ENCODE results near the gene WDTC1. TPM values are rescaled to one million over a fixed set of nuclear protein-coding genes. Genes with fewer than 3 reads are reported as not detected.

Gene WDTC1
- total RNA-seq, 5 donors from 2014 or later (not counting 1 experiment from before 2014, with no cell fraction given), result 39.4 to 55.9 (median 50.7) TPM

- H3K4me3 ChIP-seq (ENCODE audit: control insufficient read depth in 1 of 2, extremely low read depth in 1 of 2, low read length in 1 of 2), result no peak overlapping the region
- Mint-ChIP-seq H3K4me1 (peaks cover 19 to 22% (median 20%) of the 10 kb centered on the region in 3 donors), H3K36me3 (peaks cover under 1% of the 10 kb centered on the region), H3K9me3 (no peaks in the 10 kb centered on the region), H3K27me3 (peaks cover 3 to 12% of the 10 kb centered on the region in 2 donors), H3K4me3 (no peak overlapping the region), H3K27ac (no peak overlapping the region)
- H3K4me1 ChIP-seq (ENCODE audit: control insufficient read depth in 1 of 2, extremely low read depth in 1 of 2, insufficient read depth in 2 of 2, low read length in 2 of 2), result peaks cover 6 to 18% of the 10 kb centered on the region in 2 experiments
- H3K9me3 ChIP-seq, result no peaks in the 10 kb centered on the region
- DNase-seq, result no peak
- peaks cover 0 to 5% of the 10 kb centered on the region in 2 experiments for H3K27me3 ChIP-seq (replicated peaks in 1 of 2; ENCODE audit: control insufficient read depth in 2 of 2, extremely low read depth in 1 of 2, insufficient read depth in 2 of 2, low read length in 1 of 2)
- no peaks in the 10 kb centered on the region for H3K36me3 ChIP-seq (ENCODE audit: control insufficient read depth in 2 of 2, extremely low read depth in 1 of 2, insufficient read depth in 1 of 2, low read length in 1 of 2)
- ChIA-PET CTCF (interaction anchor here (0.7 to 0.8 kb wide), 3 partner anchors 41 to 1393 kb away, joined by 3 to 10 read pairs (median 7); no protein-coding TSS in a partner anchor), POLR2A (interaction anchor here in 1 of 2 donors (0.6 kb wide), 1 partner anchor 20 kb away, joined by 11 read pairs; no protein-coding TSS in a partner anchor)
- no peak overlapping the region for H3K27ac ChIP-seq (ENCODE audit: low read length)
- ATAC-seq (replicated peaks in 1 of 4), result no peak
- no CpG with 5 or more reads among the region's 1 CpG for WGBS (ENCODE audit: insufficient coverage)
These were observed 84.2 kb downstream of the WDTC1 start for GRCh38 chr1:27318596-27318995.

GRCh38 chr1:27321813-27322568 is 87.6 kb downstream of the WDTC1 start, which contains the start of gene TMEM222:
Gene TMEM222, plus strand, starts transcription at chr1:27322163. Its CDS starts 35 bp downstream, at chr1:27322198.
- CTCF ChIA-PET, result interaction anchor here in 1 of 2 donors (1.5 kb wide), 1 partner anchor 11 kb away, joined by 5 read pairs; no protein-coding TSS in a partner anchor
- peak within 1 kb of the TSS; percentile 87 to 96 for H3K4me3 ChIP-seq (ENCODE audit: control insufficient read depth in 1 of 2, extremely low read depth in 1 of 2, low read length in 1 of 2)
- no peaks in the 10 kb centered on the region for H3K9me3 Mint-ChIP-seq
- H3K4me1 ChIP-seq (ENCODE audit: control insufficient read depth in 1 of 2, extremely low read depth in 1 of 2, insufficient read depth in 2 of 2, low read length in 2 of 2), result peaks cover 9 to 41% of the 10 kb centered on the region in 2 experiments
- H3K9me3 ChIP-seq, result no peaks in the 10 kb centered on the region
- peak within 1 kb of the TSS; percentile 91 to 95 (median 92) for H3K4me3 Mint-ChIP-seq
- H3K4me1 Mint-ChIP-seq, result peaks cover 53 to 56% (median 53%) of the 10 kb centered on the region in 3 donors
- H3K27me3 Mint-ChIP-seq, result peaks cover 3 to 12% of the 10 kb centered on the region in 2 donors
- DNase-seq, result peak; percentile 93 to 98 (median 97)
- peaks cover 22% of the 10 kb centered on the region for H3K36me3 Mint-ChIP-seq
- peak within 1 kb of the TSS; percentile 76 for H3K27ac ChIP-seq (ENCODE audit: low read length)
- WGBS (ENCODE audit: insufficient coverage), result 0% methylated on average over 64 of the region's 67 CpGs
- H3K36me3 ChIP-seq (ENCODE audit: control insufficient read depth in 2 of 2, extremely low read depth in 1 of 2, insufficient read depth in 1 of 2, low read length in 1 of 2), result peaks cover 3 to 25% of the 10 kb centered on the region in 2 donors
- peaks cover 0 to 5% of the 10 kb centered on the region in 2 experiments for H3K27me3 ChIP-seq (replicated peaks in 1 of 2; ENCODE audit: control insufficient read depth in 2 of 2, extremely low read depth in 1 of 2, insufficient read depth in 2 of 2, low read length in 1 of 2)
- POLR2A ChIA-PET, result no interaction called here
- peak; percentile 97 for ATAC-seq (replicated peaks in 1 of 4)
- peak within 1 kb of the TSS; percentile 93 to 95 for H3K27ac Mint-ChIP-seq

- H3K4me3 ChIP-seq (ENCODE audit: control insufficient read depth in 1 of 2, extremely low read depth in 1 of 2, low read length in 1 of 2), result peak overlapping the region; percentile 87 to 96
- DNase-seq, result no peak
- H3K4me1 Mint-ChIP-seq, result peaks cover 56 to 59% (median 56%) of the 10 kb centered on the region in 3 donors
- peaks cover 24% of the 10 kb centered on the region for H3K36me3 Mint-ChIP-seq
- no peaks in the 10 kb centered on the region for H3K9me3 Mint-ChIP-seq
- H3K27ac ChIP-seq (ENCODE audit: low read length), result peak overlapping the region; percentile 76
- H3K36me3 ChIP-seq (ENCODE audit: control insufficient read depth in 2 of 2, extremely low read depth in 1 of 2, insufficient read depth in 1 of 2, low read length in 1 of 2), result peaks cover 3 to 30% of the 10 kb centered on the region in 2 donors
- ATAC-seq (replicated peaks in 1 of 4), result no peak
- H3K27me3 ChIP-seq (replicated peaks in 1 of 2; ENCODE audit: control insufficient read depth in 2 of 2, extremely low read depth in 1 of 2, insufficient read depth in 2 of 2, low read length in 1 of 2), result peaks cover 0 to 5% of the 10 kb centered on the region in 2 experiments
- ChIA-PET POLR2A (no interaction called here), CTCF (interaction anchor here (0.7 to 1.5 kb wide), 6 partner anchors 9 to 340 kb away, joined by 3 to 5 read pairs (median 4); no protein-coding TSS in a partner anchor)
- H3K9me3 ChIP-seq, result no peaks in the 10 kb centered on the region
- H3K4me1 ChIP-seq (ENCODE audit: control insufficient read depth in 1 of 2, extremely low read depth in 1 of 2, insufficient read depth in 2 of 2, low read length in 2 of 2), result peaks cover 9 to 48% of the 10 kb centered on the region in 2 experiments
- peaks cover 3 to 12% of the 10 kb centered on the region in 2 donors for H3K27me3 Mint-ChIP-seq
- peak overlapping the region; percentile 93 to 95 for H3K27ac Mint-ChIP-seq
- 0% methylated on average over 1 of the region's 10 CpGs for WGBS (ENCODE audit: insufficient coverage)
- peak overlapping the region; percentile 91 to 95 (median 92) for H3K4me3 Mint-ChIP-seq
These were observed 88.3 kb downstream of the WDTC1 start for GRCh38 chr1:27322569-27323240.

- Mint-ChIP-seq H3K4me3 (no peak overlapping the region), H3K36me3 (peaks cover 24% of the 10 kb centered on the region), H3K4me1 (peaks cover 73 to 77% (median 73%) of the 10 kb centered on the region in 3 donors), H3K9me3 (no peaks in the 10 kb centered on the region), H3K27me3 (peaks cover 2 to 3% of the 10 kb centered on the region in 2 donors), H3K27ac (no peak overlapping the region)
- no peak overlapping the region for H3K4me3 ChIP-seq (ENCODE audit: control insufficient read depth in 1 of 2, extremely low read depth in 1 of 2, low read length in 1 of 2)
- peaks cover 3 to 45% of the 10 kb centered on the region in 2 donors for H3K36me3 ChIP-seq (ENCODE audit: control insufficient read depth in 2 of 2, extremely low read depth in 1 of 2, insufficient read depth in 1 of 2, low read length in 1 of 2)
- H3K27me3 ChIP-seq (replicated peaks in 1 of 2; ENCODE audit: control insufficient read depth in 2 of 2, extremely low read depth in 1 of 2, insufficient read depth in 2 of 2, low read length in 1 of 2), result no peaks in the 10 kb centered on the region
- ChIA-PET POLR2A (no interaction called here), CTCF (no interaction called here)
- WGBS (ENCODE audit: insufficient coverage), result 99% methylated on average over 14 of the region's 15 CpGs
- ATAC-seq (replicated peaks in 1 of 4), result no peak
- peaks cover 9 to 53% of the 10 kb centered on the region in 2 experiments for H3K4me1 ChIP-seq (ENCODE audit: control insufficient read depth in 1 of 2, extremely low read depth in 1 of 2, insufficient read depth in 2 of 2, low read length in 2 of 2)
- H3K9me3 ChIP-seq, result no peaks in the 10 kb centered on the region
- no peak for DNase-seq
- H3K27ac ChIP-seq (ENCODE audit: low read length), result no peak overlapping the region
These were observed 90.9 kb downstream of the WDTC1 start for GRCh38 chr1:27325286-27325685.

- peaks cover 3 to 67% of the 10 kb centered on the region in 2 donors for H3K36me3 ChIP-seq (ENCODE audit: control insufficient read depth in 2 of 2, extremely low read depth in 1 of 2, insufficient read depth in 1 of 2, low read length in 1 of 2)
- no peaks in the 10 kb centered on the region for H3K9me3 ChIP-seq
- no peaks in the 10 kb centered on the region for H3K27me3 ChIP-seq (replicated peaks in 1 of 2; ENCODE audit: control insufficient read depth in 2 of 2, extremely low read depth in 1 of 2, insufficient read depth in 2 of 2, low read length in 1 of 2)
- peaks cover 35% of the 10 kb centered on the region for H3K36me3 Mint-ChIP-seq
- CTCF ChIA-PET, result interaction anchor here in 1 of 2 donors (0.8 kb wide), 1 partner anchor 12 kb away, joined by 3 read pairs; no protein-coding TSS in a partner anchor
- POLR2A ChIA-PET, result interaction anchor here in 1 of 2 donors (0.7 kb wide), 1 partner anchor 626 kb away, joined by 4 read pairs; no protein-coding TSS in a partner anchor
- no peaks in the 10 kb centered on the region for H3K9me3 Mint-ChIP-seq
- no peak overlapping the region for H3K4me3 ChIP-seq (ENCODE audit: control insufficient read depth in 1 of 2, extremely low read depth in 1 of 2, low read length in 1 of 2)
- no peak for ATAC-seq (replicated peaks in 1 of 4)
- peaks cover 72 to 82% (median 75%) of the 10 kb centered on the region in 3 donors for H3K4me1 Mint-ChIP-seq
- peaks cover 10 to 58% of the 10 kb centered on the region in 2 experiments for H3K4me1 ChIP-seq (ENCODE audit: control insufficient read depth in 1 of 2, extremely low read depth in 1 of 2, insufficient read depth in 2 of 2, low read length in 2 of 2)
- H3K27ac ChIP-seq (ENCODE audit: low read length), result no peak overlapping the region
- no peak for DNase-seq
- WGBS (ENCODE audit: insufficient coverage), result 90% methylated on average over 4 of the region's 5 CpGs
- no peak overlapping the region for H3K27ac Mint-ChIP-seq
- no peaks in the 10 kb centered on the region for H3K27me3 Mint-ChIP-seq
- H3K4me3 Mint-ChIP-seq, result no peak overlapping the region
These were observed 93.5 kb downstream of the WDTC1 start for GRCh38 chr1:27327964-27328363.

GRCh38 chr1:27330786-27331185 is 96.4 kb downstream of the WDTC1 start:
- peaks cover 5 to 40% of the 10 kb centered on the region in 2 experiments for H3K4me1 ChIP-seq (ENCODE audit: control insufficient read depth in 1 of 2, extremely low read depth in 1 of 2, insufficient read depth in 2 of 2, low read length in 2 of 2)
- CTCF ChIA-PET, result no interaction called here

More at GRCh38 chr1:27330786-27331185, 96.4 kb downstream of the WDTC1 start:
- Mint-ChIP-seq H3K4me3 (no peak overlapping the region), H3K36me3 (peaks cover 30% of the 10 kb centered on the region), H3K27ac (no peak overlapping the region), H3K27me3 (no peaks in the 10 kb centered on the region), H3K4me1 (peaks cover 51 to 59% (median 53%) of the 10 kb centered on the region in 3 donors), H3K9me3 (no peaks in the 10 kb centered on the region)
- no peak for ATAC-seq (replicated peaks in 1 of 4)
- 89% methylated on average over 5 of the region's 8 CpGs for WGBS (ENCODE audit: insufficient coverage)
- POLR2A ChIA-PET, result no interaction called here
- no peaks in the 10 kb centered on the region for H3K27me3 ChIP-seq (replicated peaks in 1 of 2; ENCODE audit: control insufficient read depth in 2 of 2, extremely low read depth in 1 of 2, insufficient read depth in 2 of 2, low read length in 1 of 2)
- no peak overlapping the region for H3K27ac ChIP-seq (ENCODE audit: low read length)
- peaks cover 14 to 81% of the 10 kb centered on the region in 2 donors for H3K36me3 ChIP-seq (ENCODE audit: control insufficient read depth in 2 of 2, extremely low read depth in 1 of 2, insufficient read depth in 1 of 2, low read length in 1 of 2)
- H3K9me3 ChIP-seq, result no peaks in the 10 kb centered on the region
- no peak overlapping the region for H3K4me3 ChIP-seq (ENCODE audit: control insufficient read depth in 1 of 2, extremely low read depth in 1 of 2, low read length in 1 of 2)
- no peak for DNase-seq

Data from T-cell (primary cell).